Measurements from ENCODE around the gene NANOS2. TPM values are rescaled to one million over a fixed set of nuclear protein-coding genes. Genes with fewer than 3 reads are reported as not detected.

Gene NANOS2
- total and polyA plus RNA-seq, 9 donors = not detected

- peak overlapping the region; percentile 4 for H3K4me3 ChIP-seq
- peaks cover 23% of the 10 kb centered on the region for H3K4me1 ChIP-seq (ENCODE audit: insufficient read depth)
- H3K36me3 ChIP-seq = no peaks in the 10 kb centered on the region
- 7 to 13% (median 10%) methylated on average over 45 to 47 of the region's 47 CpGs for WGBS, 3 donors
- H3K27me3 ChIP-seq = no peaks in the 10 kb centered on the region
- DNase-seq = peak; percentile 69 to 89 (median 82)
- intact Hi-C loops (cut with DNase I) = loop anchor here in 1 of 4 donors (10.0 kb wide), 1 partner anchor 68 kb away; the partner anchor contains the start of gene RSPH6A
- no peaks in the 10 kb centered on the region for H3K9me3 ChIP-seq
- TF ChIP-seq CTCF (IDR thresholded peaks at IDR 0.05) (peak; percentile 52 to 77 (median 64)), POLR2A (IDR thresholded peaks at IDR 0.05) (no peak), EP300 (IDR thresholded peaks at IDR 0.05) (no peak)
- H3K27ac ChIP-seq = no peak overlapping the region
Measured at GRCh38 chr19:45882652-45883585, 31.7 kb downstream of the NANOS2 start.

- 47 to 58% (median 56%) methylated on average over 4 of the region's 4 CpGs for WGBS, 3 donors
- intact Hi-C loops (cut with DNase I) = loop anchor here in 1 of 4 donors (10.0 kb wide), 1 partner anchor 67 kb away; the partner anchor contains the start of gene RSPH6A
- H3K9me3 ChIP-seq = no peaks in the 10 kb centered on the region
- no peak overlapping the region for H3K27ac ChIP-seq
- peaks cover 21% of the 10 kb centered on the region for H3K4me1 ChIP-seq (ENCODE audit: insufficient read depth)
- no peaks in the 10 kb centered on the region for H3K36me3 ChIP-seq
- H3K27me3 ChIP-seq = no peaks in the 10 kb centered on the region
- H3K4me3 ChIP-seq = no peak overlapping the region
- TF ChIP-seq EP300 (IDR thresholded peaks at IDR 0.05) (no peak), CTCF (IDR thresholded peaks at IDR 0.05) (no peak), POLR2A (IDR thresholded peaks at IDR 0.05) (no peak)
- DNase-seq = no peak
Measured at GRCh38 chr19:45881909-45882528, 32.6 kb downstream of the NANOS2 start.

GRCh38 chr19:45881082-45881908 is 33.3 kb downstream of the NANOS2 start:
- DNase-seq = no peak
- TF ChIP-seq POLR2A (IDR thresholded peaks at IDR 0.05) (no peak), CTCF (IDR thresholded peaks at IDR 0.05) (no peak), EP300 (IDR thresholded peaks at IDR 0.05) (no peak)
- intact Hi-C loops (cut with DNase I) = loop anchor here in 1 of 4 donors (10.0 kb wide), 1 partner anchor 66 kb away; the partner anchor contains the start of gene RSPH6A

GRCh38 chr19:45879971-45880370 is 34.6 kb downstream of the NANOS2 start:
- Histone ChIP-seq H3K9me3 (no peaks in the 10 kb centered on the region), H3K27ac (no peak overlapping the region), H3K27me3 (no peaks in the 10 kb centered on the region), H3K4me1 (ENCODE audit: insufficient read depth) (peaks cover 18% of the 10 kb centered on the region), H3K36me3 (no peaks in the 10 kb centered on the region), H3K4me3 (no peak overlapping the region)
- intact Hi-C loops (cut with DNase I) = loop anchor here in 1 of 4 donors (10.0 kb wide), 1 partner anchor 65 kb away; the partner anchor contains the start of gene RSPH6A
- TF ChIP-seq POLR2A (IDR thresholded peaks at IDR 0.05) (no peak), EP300 (IDR thresholded peaks at IDR 0.05) (no peak), CTCF (IDR thresholded peaks at IDR 0.05) (no peak)
- no peak for DNase-seq
- WGBS, 3 donors = 62 to 75% (median 75%) methylated on average over 2 of the region's 2 CpGs

More at GRCh38 chr19:45881082-45881908, 33.3 kb downstream of the NANOS2 start:
- Histone ChIP-seq H3K4me1 (ENCODE audit: insufficient read depth) (peaks cover 21% of the 10 kb centered on the region), H3K27me3 (no peaks in the 10 kb centered on the region), H3K4me3 (no peak overlapping the region), H3K36me3 (no peaks in the 10 kb centered on the region), H3K9me3 (no peaks in the 10 kb centered on the region), H3K27ac (no peak overlapping the region)
- 70 to 79% (median 78%) methylated on average over 10 of the region's 10 CpGs for WGBS, 3 donors
